NT2/D1 (cell line): ENCODE measurements around the gene KIN.

Experiments used
- DNase-seq: peaks from one replicate; pipeline ENCODE4 v3.0.0-alpha.2; 2011; ENCODE audit warnings: low read depth, low spot score
- H3K27me3 ChIP-seq: 2 replicates; pipeline ENCODE4 v1.6.0; 2011; ENCODE audit warnings: mild to moderate bottlenecking; ENCODE audit not compliant: insufficient read length, insufficient read depth
- H3K36me3 ChIP-seq: 2 replicates; pipeline ENCODE4 v1.6.1; 2011; ENCODE audit warnings: mild to moderate bottlenecking, low read length, mixed read lengths; ENCODE audit not compliant: insufficient read depth, insufficient read length
- H3K4me1 ChIP-seq: 2 replicates; pipeline ENCODE4 v1.5.1; 2011; ENCODE audit not compliant: insufficient read depth, insufficient read length
- H3K4me3 ChIP-seq: 2 replicates; pipeline ENCODE4 v1.5.1; 2011; ENCODE audit warnings: low read depth; ENCODE audit not compliant: insufficient read length
- H3K9ac ChIP-seq: 2 replicates; pipeline ENCODE4 v1.6.0; 2011; ENCODE audit warnings: low read depth; ENCODE audit not compliant: insufficient read length
- H3K9me3 ChIP-seq: 2 replicates; pipeline ENCODE4 v1.5.1; 2011; ENCODE audit warnings: mild to moderate bottlenecking, low read length; ENCODE audit not compliant: insufficient read depth
- SUZ12 ChIP-seq: IDR thresholded peaks from 2 replicates; pipeline ENCODE4 v1.6.1; 2011; ENCODE audit not compliant: insufficient read length, insufficient read depth; ENCODE audit errors: extremely low read depth
- YY1 ChIP-seq: IDR thresholded peaks from 2 replicates; pipeline ENCODE4 v1.6.1; 2011; ENCODE audit not compliant: insufficient read length, insufficient read depth
- ZNF274 ChIP-seq: IDR thresholded peaks from 2 replicates; pipeline ENCODE4 v1.6.1; 2011; ENCODE audit warnings: mild to moderate bottlenecking, low read depth, low read length

Gene KIN

DNA sequence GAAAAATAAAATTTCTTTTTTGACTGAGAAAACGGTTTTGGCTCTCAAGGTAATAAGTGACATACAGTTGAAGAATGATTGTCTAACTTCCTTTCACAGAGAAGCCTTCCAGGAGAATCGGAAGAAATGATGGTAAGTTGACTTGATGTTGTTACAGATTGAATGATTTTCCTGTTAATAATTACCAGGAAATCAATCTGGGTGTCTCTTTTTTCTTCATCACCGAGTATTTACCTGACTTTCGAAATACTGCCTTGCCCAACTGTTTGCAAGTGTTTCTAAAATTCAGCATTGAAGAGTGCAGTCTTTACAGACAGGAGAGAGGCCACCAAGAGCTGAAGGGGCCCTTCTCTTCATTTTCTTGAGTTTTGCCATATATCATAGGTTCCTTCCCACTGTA is 80.7 kb downstream of the KIN start:
- no peak overlapping the region for H3K9ac ChIP-seq
- no peak overlapping the region for H3K4me3 ChIP-seq
- no peak for DNase-seq
- no peaks in the 10 kb centered on the region for H3K4me1 ChIP-seq
- no peak for TF ChIP-seq YY1
- no peak for TF ChIP-seq ZNF274
- no peaks in the 10 kb centered on the region for H3K9me3 ChIP-seq
- H3K36me3 ChIP-seq = no peaks in the 10 kb centered on the region
- no peaks in the 10 kb centered on the region for H3K27me3 ChIP-seq

DNA sequence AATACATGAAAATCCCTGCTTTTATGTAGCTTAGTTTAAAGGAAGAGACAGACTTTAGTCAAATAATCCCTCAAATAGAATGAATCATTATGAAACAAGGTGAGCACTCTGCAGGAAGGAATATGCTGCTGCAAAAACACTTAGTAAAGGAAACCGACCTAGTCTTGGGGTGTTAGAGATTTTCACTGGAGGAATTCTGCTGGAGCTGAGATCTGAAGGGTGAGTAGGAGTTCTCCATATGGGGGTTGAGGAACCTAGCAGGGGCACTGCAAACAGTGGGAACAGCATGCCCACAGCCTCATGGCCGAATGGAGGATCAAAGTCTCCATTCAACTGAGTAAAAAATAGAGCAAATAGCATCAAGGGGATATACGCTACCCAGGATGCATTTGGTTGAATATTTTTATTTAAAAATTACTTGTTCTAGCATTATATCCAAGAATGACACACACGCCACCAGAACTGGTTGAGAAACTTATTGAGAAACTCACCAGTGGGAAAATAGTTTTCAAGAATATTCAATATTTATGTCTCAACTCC is 81.2 kb downstream of the KIN start:
- no peak for DNase-seq
- no peaks in the 10 kb centered on the region for H3K9me3 ChIP-seq
- no peaks in the 10 kb centered on the region for H3K27me3 ChIP-seq
- no peaks in the 10 kb centered on the region for H3K36me3 ChIP-seq
- TF ChIP-seq YY1 (no peak), ZNF274 (no peak), SUZ12 (no peak)
- no peak overlapping the region for H3K4me3 ChIP-seq
- no peaks in the 10 kb centered on the region for H3K4me1 ChIP-seq
- H3K9ac ChIP-seq = no peak overlapping the region

- H3K27me3 ChIP-seq = no peaks in the 10 kb centered on the region
- H3K9me3 ChIP-seq = no peaks in the 10 kb centered on the region
- TF ChIP-seq ZNF274 (no peak), SUZ12 (no peak), YY1 (no peak)
- DNase-seq = no peak
- no peak overlapping the region for H3K9ac ChIP-seq
- H3K4me1 ChIP-seq = no peaks in the 10 kb centered on the region
- no peak overlapping the region for H3K4me3 ChIP-seq
- no peaks in the 10 kb centered on the region for H3K36me3 ChIP-seq
These were observed 82.5 kb downstream of the KIN start for GRCh38 chr10:7705341-7705740.

DNA sequence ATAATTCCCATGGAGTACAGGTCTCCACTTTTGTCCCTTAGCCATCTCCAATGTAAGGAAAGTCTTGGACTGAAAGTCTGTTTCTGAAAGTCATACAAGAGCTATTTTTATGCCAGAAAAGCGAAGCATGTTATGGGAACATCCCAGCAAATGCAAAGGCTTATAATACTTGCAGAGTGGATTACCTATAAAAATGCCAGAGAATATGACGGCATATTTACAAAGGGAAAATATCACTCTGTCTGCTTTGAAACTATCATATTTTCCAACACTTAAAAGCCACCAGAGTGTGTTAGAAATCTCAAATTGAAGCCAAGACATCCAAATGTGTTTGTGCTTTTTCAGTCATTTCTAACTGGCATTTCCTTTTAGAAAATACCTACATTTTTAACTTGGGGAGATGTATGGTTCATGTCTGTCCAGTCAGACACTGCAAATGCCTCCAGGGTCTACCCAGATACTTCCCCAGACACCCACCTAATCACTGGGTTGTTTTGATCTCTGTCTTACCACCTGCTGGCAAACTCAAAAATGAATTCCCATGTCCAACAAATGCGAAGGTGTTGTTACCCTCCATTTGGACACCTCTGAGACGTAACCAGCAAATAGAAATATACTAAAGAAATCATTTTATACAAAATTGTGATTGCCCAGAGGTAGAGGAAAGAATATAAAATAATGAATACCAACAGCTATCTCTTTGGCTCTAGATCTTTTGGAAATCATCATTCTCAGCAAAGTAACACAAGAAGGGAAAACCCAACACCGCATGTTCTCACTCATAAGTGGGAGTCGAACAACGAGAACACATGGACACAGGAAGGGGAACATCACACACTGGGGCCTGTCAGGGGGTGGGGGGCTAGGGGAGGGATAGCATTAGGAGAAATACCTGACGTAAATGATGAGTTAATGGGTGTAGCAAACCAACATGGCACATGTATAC is 83.4 kb downstream of the KIN start:
- Histone ChIP-seq H3K9me3 (no peaks in the 10 kb centered on the region), H3K27me3 (no peaks in the 10 kb centered on the region), H3K4me1 (no peaks in the 10 kb centered on the region), H3K9ac (no peak overlapping the region), H3K36me3 (no peaks in the 10 kb centered on the region), H3K4me3 (no peak overlapping the region)
- DNase-seq = no peak
- TF ChIP-seq YY1 (no peak), SUZ12 (no peak), ZNF274 (no peak)

GRCh38 chr10:7703140-7703539 is 84.7 kb downstream of the KIN start, which contains the start of gene ITIH2:
Gene ITIH2, plus strand, starts transcription at chr10:7703316. Its CDS starts 119 bp downstream, at chr10:7703435.
- no peaks in the 10 kb centered on the region for H3K36me3 ChIP-seq
- no peak within 1 kb of the TSS for H3K9ac ChIP-seq
- no peaks in the 10 kb centered on the region for H3K27me3 ChIP-seq
- no peaks in the 10 kb centered on the region for H3K4me1 ChIP-seq
- no peak within 1 kb of the TSS for H3K4me3 ChIP-seq
- H3K9me3 ChIP-seq = no peaks in the 10 kb centered on the region
- no peak for DNase-seq
- TF ChIP-seq ZNF274 (no peak), SUZ12 (no peak), YY1 (no peak)

DNA sequence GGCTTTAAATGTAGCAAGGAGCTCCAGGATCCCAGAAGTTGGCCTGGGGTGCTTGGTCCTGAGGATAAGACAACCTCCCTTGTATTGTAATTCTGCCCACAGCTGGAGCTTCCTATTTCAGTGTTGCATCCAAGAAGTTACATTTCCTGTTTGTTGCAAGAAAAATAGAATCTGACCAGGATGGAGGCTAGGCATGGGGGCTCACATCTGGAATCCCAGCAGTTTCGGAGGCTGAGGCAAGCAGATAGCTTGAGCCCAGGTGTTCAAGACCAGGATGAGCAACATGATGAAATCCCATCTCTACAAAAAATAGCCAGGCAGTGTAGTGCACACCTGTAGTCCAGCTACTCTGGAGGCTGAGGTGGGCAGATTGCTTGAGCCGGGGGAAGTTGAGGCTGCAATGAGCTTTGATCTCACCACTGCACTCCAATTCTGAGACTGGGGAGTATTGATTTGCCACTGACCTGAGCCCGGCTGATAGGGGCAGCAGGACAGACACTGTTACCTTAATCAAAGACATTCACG is 85.4 kb downstream of the KIN start:
- H3K27me3 ChIP-seq = no peaks in the 10 kb centered on the region
- no peaks in the 10 kb centered on the region for H3K36me3 ChIP-seq
- H3K4me1 ChIP-seq = no peaks in the 10 kb centered on the region
- H3K9ac ChIP-seq = no peak overlapping the region
- no peak for DNase-seq
- no peak overlapping the region for H3K4me3 ChIP-seq
- TF ChIP-seq SUZ12 (no peak), ZNF274 (no peak), YY1 (no peak)
- no peaks in the 10 kb centered on the region for H3K9me3 ChIP-seq

GRCh38 chr10:7701158-7701742 is 86.5 kb downstream of the KIN start:
- Histone ChIP-seq H3K9ac (no peak overlapping the region), H3K4me1 (no peaks in the 10 kb centered on the region), H3K4me3 (no peak overlapping the region), H3K36me3 (no peaks in the 10 kb centered on the region), H3K27me3 (no peaks in the 10 kb centered on the region), H3K9me3 (no peaks in the 10 kb centered on the region)
- no peak for TF ChIP-seq ZNF274
- no peak for TF ChIP-seq SUZ12
- no peak for TF ChIP-seq YY1
- DNase-seq = no peak
